Adipocyte (in vitro differentiated cells): ENCODE measurements around the gene MAF.
A peak's percentile ranks its signal among the peaks of the same experiment; 100 is the strongest.

ENCODE experiments used
- DNase-seq: peaks from one replicate; pipeline ENCODE4 v3.0.0-alpha.2; 2015; ENCODE audit warnings: low read depth
- H3K27me3 ChIP-seq: replicated peaks from 2 replicates; pipeline ENCODE4 v1.7.0; 2013; ENCODE audit warnings: mild to moderate bottlenecking, low read length, moderate library complexity; ENCODE audit not compliant: control insufficient read depth, insufficient read depth
- H3K36me3 ChIP-seq: 2 replicates; pipeline ENCODE4 v1.7.0; 2013; ENCODE audit warnings: low read length, mild to moderate bottlenecking, moderate library complexity; ENCODE audit not compliant: control insufficient read depth, insufficient read depth, severe bottlenecking
- H3K4me1 ChIP-seq: 2 replicates; pipeline ENCODE4 v1.7.0; 2013; ENCODE audit warnings: mild to moderate bottlenecking, low read length, moderate library complexity; ENCODE audit not compliant: control insufficient read depth, insufficient read depth
- H3K4me3 ChIP-seq: 2 replicates; pipeline ENCODE4 v1.7.0; 2013; ENCODE audit warnings: mild to moderate bottlenecking, low read length, moderate library complexity
- H3K9ac ChIP-seq: 2 replicates; pipeline ENCODE4 v1.7.0; 2013; ENCODE audit warnings: mild to moderate bottlenecking, low read length, moderate library complexity
- H3K9me3 ChIP-seq: 2 replicates; pipeline ENCODE4 v1.7.0; 2013; ENCODE audit warnings: mild to moderate bottlenecking, low read length, moderate library complexity; ENCODE audit not compliant: control insufficient read depth

MAF gene

GRCh38 chr16:79610771-79611170, 10.2 kb upstream of the MAF start:
- H3K9me3 ChIP-seq, result no peaks in the 10 kb centered on the region
- no peaks in the 10 kb centered on the region for H3K36me3 ChIP-seq
- H3K27me3 ChIP-seq, result peaks cover 6% of the 10 kb centered on the region
- H3K4me1 ChIP-seq, result peaks cover 26% of the 10 kb centered on the region
- DNase-seq, result no peak
- H3K9ac ChIP-seq, result no peak overlapping the region
- H3K4me3 ChIP-seq, result no peak overlapping the region

- H3K36me3 ChIP-seq, result no peaks in the 10 kb centered on the region
- peaks cover 28% of the 10 kb centered on the region for H3K4me1 ChIP-seq
- no peak overlapping the region for H3K4me3 ChIP-seq
- DNase-seq, result no peak
- H3K9ac ChIP-seq, result no peak overlapping the region
- H3K27me3 ChIP-seq, result peaks cover 6% of the 10 kb centered on the region
- no peaks in the 10 kb centered on the region for H3K9me3 ChIP-seq
Measured at GRCh38 chr16:79609861-79610260, 9.3 kb upstream of the MAF start.

DNA sequence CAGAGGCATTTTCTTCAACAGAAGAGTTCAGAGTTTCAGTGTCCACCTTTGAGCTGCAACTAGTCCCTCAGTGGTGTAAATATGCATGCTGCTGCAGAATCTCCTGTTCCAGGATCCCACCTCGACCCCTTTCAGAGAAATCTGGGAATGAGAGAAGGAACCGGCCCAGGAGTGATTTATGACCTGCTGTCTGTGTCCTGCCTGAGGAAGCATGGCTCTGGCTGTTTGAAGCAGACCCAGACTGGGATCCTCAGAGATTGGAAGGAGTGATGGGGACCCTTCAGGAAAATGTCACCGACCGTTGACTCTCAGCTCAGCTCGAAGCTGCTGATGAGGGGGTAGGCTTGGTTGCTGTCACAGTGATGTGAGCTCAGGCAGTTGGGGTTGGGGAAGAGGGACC, 8.4 kb upstream of the MAF start:
- Histone ChIP-seq H3K9me3 (no peaks in the 10 kb centered on the region), H3K9ac (no peak overlapping the region), H3K27me3 (peaks cover 6% of the 10 kb centered on the region), H3K4me1 (peaks cover 28% of the 10 kb centered on the region), H3K4me3 (no peak overlapping the region), H3K36me3 (no peaks in the 10 kb centered on the region)
- no peak for DNase-seq

GRCh38 chr16:79607587-79607986, 7.0 kb upstream of the MAF start:
- DNase-seq, result peak; percentile 5
- Histone ChIP-seq H3K4me1 (peaks cover 29% of the 10 kb centered on the region), H3K27me3 (peaks cover 6% of the 10 kb centered on the region), H3K9ac (no peak overlapping the region), H3K36me3 (no peaks in the 10 kb centered on the region), H3K4me3 (peak overlapping the region; percentile 2), H3K9me3 (no peaks in the 10 kb centered on the region)

DNA sequence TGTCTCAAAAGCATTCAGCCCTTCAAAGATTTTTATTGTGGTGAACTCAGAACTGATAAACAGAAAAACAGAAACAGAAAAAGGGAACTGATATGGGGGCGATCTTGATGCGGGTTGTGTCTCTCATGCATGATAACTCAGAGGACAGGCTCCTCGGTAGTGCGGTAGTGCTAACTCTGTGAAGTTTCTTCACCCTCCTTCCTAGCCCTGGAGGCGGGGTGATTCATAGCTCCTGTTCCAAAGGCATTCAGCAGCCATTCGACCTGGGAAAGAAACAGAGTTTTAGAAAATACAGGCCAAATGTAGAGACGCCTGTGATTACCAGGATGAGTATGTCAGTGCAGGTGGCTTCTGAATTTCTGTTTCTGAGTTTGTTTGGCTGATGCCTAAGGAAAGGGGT, 5.5 kb upstream of the MAF start:
- Histone ChIP-seq H3K4me1 (peaks cover 29% of the 10 kb centered on the region), H3K36me3 (no peaks in the 10 kb centered on the region), H3K9ac (no peak overlapping the region), H3K4me3 (peak overlapping the region; percentile 15), H3K27me3 (peaks cover 6% of the 10 kb centered on the region), H3K9me3 (no peaks in the 10 kb centered on the region)
- DNase-seq, result no peak

GRCh38 chr16:79603055-79603454, 2.5 kb upstream of the MAF start:
- Histone ChIP-seq H3K4me1 (peaks cover 28% of the 10 kb centered on the region), H3K36me3 (no peaks in the 10 kb centered on the region), H3K9me3 (no peaks in the 10 kb centered on the region), H3K9ac (peak overlapping the region; percentile 96), H3K27me3 (no peaks in the 10 kb centered on the region), H3K4me3 (peak overlapping the region; percentile 96)
- DNase-seq, result no peak

- no peaks in the 10 kb centered on the region for H3K36me3 ChIP-seq
- H3K27me3 ChIP-seq, result no peaks in the 10 kb centered on the region
- H3K4me3 ChIP-seq, result peak overlapping the region; percentile 96
- no peaks in the 10 kb centered on the region for H3K9me3 ChIP-seq
- peak overlapping the region; percentile 96 for H3K9ac ChIP-seq
- H3K4me1 ChIP-seq, result peaks cover 23% of the 10 kb centered on the region
- DNase-seq, result no peak
Measured at GRCh38 chr16:79602628-79603014, 2.1 kb upstream of the MAF start.

GRCh38 chr16:79601931-79602627, 1.5 kb upstream of the MAF start:
- DNase-seq, result peak; percentile 81
- no peaks in the 10 kb centered on the region for H3K36me3 ChIP-seq
- H3K4me1 ChIP-seq, result peaks cover 18% of the 10 kb centered on the region
- H3K27me3 ChIP-seq, result no peaks in the 10 kb centered on the region
- no peaks in the 10 kb centered on the region for H3K9me3 ChIP-seq
- H3K9ac ChIP-seq, result peak overlapping the region; percentile 96
- H3K4me3 ChIP-seq, result peak overlapping the region; percentile 96

GRCh38 chr16:79601092-79601930, 774 bp upstream of the MAF start:
- peaks cover 17% of the 10 kb centered on the region for H3K4me1 ChIP-seq
- no peaks in the 10 kb centered on the region for H3K36me3 ChIP-seq
- peak overlapping the region; percentile 96 for H3K4me3 ChIP-seq
- no peaks in the 10 kb centered on the region for H3K27me3 ChIP-seq
- no peaks in the 10 kb centered on the region for H3K9me3 ChIP-seq
- peak; percentile 20 for DNase-seq
- peak overlapping the region; percentile 96 for H3K9ac ChIP-seq

- Histone ChIP-seq H3K9me3 (no peaks in the 10 kb centered on the region), H3K9ac (peak overlapping the region; percentile 96), H3K4me3 (peak overlapping the region; percentile 96), H3K36me3 (no peaks in the 10 kb centered on the region), H3K4me1 (peaks cover 19% of the 10 kb centered on the region), H3K27me3 (no peaks in the 10 kb centered on the region)
- DNase-seq, result peak; percentile 60
Measured at GRCh38 chr16:79599837-79600637, 500 bp downstream of the MAF start.

GRCh38 chr16:79599256-79599836, 1.2 kb downstream of the MAF start:
- peak overlapping the region; percentile 91 for H3K9ac ChIP-seq
- DNase-seq, result peak; percentile 4
- H3K9me3 ChIP-seq, result no peaks in the 10 kb centered on the region
- H3K36me3 ChIP-seq, result no peaks in the 10 kb centered on the region
- H3K27me3 ChIP-seq, result no peaks in the 10 kb centered on the region
- H3K4me3 ChIP-seq, result peak overlapping the region; percentile 93
- peaks cover 25% of the 10 kb centered on the region for H3K4me1 ChIP-seq
